ENCODE results near the gene GPR27.

The GPR27 gene

GRCh38 chr3:71786551-71786950 lies 32.9 kb downstream of the GPR27 start:
- no peak for DNase-seq

- no peak for DNase-seq
Measured at GRCh38 chr3:71787851-71788405, 34.3 kb downstream of the GPR27 start.

DNA sequence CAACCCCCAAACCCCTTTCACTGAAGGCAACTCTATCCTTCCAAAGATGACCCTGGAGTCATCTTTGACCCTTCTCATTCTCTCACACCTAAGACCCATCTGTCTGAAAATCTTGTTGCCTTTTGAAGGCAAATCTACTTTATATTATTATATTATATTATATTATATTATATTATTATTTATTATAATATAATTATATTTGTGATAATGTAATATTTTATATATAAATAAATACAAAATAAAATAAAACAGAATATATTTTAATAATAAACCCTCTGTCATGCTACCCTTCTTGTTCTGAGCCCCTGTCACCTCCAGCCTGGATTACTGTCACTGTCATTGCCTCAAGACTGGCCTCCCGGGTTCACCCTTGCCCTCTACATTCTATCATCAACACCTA lies 36.3 kb downstream of the GPR27 start:
- DNase-seq = no peak

- no peak for DNase-seq
Measured at GRCh38 chr3:71791634-71792033, 38.0 kb downstream of the GPR27 start.

DNA sequence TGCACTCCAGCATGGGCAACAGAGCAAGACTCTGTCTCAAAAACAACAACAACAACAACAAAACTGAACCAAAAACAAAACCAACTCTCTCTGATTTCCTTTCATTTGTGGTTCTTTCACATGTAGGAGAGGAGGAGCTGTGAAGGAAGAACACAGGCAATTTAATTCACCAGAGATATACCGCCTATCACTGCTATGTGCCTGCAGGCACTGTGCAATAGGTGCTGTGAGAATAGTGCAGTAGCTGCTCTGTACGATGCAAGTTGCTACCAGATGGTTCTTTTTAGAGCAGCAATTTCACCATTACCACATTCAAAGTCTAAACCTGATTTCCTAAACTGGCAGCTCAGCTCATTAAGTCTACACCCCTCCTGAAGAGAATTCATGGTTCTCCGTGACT lies 42.6 kb downstream of the GPR27 start:
- DNase-seq = no peak

DNA sequence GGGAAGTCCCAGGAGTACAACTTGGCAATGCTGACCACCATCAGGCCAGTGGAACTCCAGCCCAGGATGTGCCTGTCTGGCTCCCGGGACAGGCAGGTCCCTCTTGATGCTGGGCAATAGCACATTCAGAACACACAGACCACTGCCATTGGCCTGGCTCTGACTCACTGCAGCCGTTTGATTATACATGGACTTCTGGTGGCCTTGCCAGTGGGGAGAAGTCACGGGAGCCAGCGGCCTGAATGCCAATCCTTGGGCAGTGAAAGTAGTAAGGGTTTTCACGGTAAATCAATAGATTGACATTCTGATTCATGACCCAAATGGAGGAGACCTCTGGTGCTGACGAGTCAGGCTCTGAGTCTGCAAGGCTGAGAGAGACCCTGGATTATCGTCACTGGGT lies 43.8 kb downstream of the GPR27 start:
- DNase-seq = no peak

- no peak for DNase-seq
Measured at GRCh38 chr3:71800023-71800422, 46.4 kb downstream of the GPR27 start.

- no peak for DNase-seq
Measured at GRCh38 chr3:71801986-71802385, 48.3 kb downstream of the GPR27 start.

DNA sequence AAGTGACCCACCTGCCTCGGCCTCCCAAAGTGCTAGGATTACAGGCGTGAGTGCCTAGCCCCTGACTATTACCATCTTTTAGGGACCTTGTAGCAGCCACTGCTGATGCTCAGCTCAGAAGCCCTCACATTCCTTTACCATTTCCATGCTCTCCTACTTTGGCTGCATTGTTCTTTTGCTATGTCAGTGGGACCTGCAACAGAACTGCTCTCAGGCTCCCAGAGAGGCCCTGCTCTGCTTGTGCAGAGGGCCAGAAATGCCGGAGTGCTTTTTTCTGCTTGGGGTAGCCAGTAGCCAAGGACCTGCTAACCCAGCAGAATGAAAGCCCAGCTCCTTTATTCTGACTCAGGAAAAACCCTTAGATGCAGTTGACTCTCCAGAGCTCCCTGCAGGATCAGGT lies 49.6 kb downstream of the GPR27 start:
- no peak for DNase-seq

DNA sequence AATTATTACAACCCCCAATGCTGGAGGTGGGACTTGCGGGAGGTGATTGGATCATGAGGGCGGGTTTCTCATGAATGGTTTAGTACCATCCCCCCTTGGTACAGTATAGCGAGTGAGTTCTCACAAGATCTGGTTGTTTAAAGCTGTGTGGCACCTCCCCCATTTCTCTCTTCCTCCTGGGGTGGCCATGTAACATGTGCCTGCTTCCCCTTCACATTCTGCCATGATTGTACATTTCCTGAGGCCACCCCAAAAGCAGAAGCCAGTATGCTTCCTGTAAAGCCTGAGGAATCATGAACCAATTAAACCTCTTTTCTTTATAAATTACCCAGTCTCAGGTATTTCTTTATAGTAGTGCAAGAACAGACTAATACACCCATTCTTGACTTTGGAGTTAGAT lies 51.5 kb downstream of the GPR27 start:
- no peak for DNase-seq

- DNase-seq = no peak
Measured at GRCh38 chr3:71805691-71806090, 52.0 kb downstream of the GPR27 start.
